ENCODE results near the gene AP1G1. TPM values are rescaled to one million over a fixed set of nuclear protein-coding genes. Genes with fewer than 3 reads are reported as not detected.

AP1G1 gene
- total RNA-seq, 4 donors from 2014 or later: 77.1 to 153 (median 86.3) TPM

DNA sequence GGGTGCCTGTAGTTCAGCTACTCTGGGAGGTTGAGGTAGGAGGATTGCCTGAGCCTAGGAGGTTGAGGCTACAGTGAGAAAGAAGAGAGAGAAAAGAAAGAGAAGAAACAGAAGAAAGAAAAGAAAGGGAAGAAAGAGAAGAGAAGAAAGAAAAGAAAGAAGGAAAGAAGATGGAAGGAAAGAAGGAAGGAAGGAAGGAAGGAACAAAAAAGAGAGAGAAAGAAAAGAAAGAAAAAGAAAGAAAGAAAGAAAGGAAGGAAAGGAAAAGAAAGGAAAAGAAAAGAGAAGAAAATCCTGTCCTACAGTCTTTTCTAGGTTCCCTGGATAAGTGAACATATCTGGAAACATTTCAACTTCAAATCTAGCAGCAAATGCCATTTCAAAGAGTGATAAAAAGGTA lies 54.5 kb downstream of the AP1G1 start:
- peaks cover 83% of the 10 kb centered on the region for H3K36me3 ChIP-seq
- DNase-seq (ENCODE audit: low spot score in 2 of 2): no peak
- no peaks in the 10 kb centered on the region for H3K27me3 ChIP-seq
- no peak overlapping the region for H3K4me3 ChIP-seq
- H3K9me3 ChIP-seq: no peaks in the 10 kb centered on the region
- TF ChIP-seq POLR2A (IDR thresholded peaks at IDR 0.05) (no peak), EP300 (IDR thresholded peaks at IDR 0.05) (no peak), POLR2AphosphoS5 (IDR thresholded peaks at IDR 0.05) (no peak)
- TF ChIP-seq, protein P1, sequence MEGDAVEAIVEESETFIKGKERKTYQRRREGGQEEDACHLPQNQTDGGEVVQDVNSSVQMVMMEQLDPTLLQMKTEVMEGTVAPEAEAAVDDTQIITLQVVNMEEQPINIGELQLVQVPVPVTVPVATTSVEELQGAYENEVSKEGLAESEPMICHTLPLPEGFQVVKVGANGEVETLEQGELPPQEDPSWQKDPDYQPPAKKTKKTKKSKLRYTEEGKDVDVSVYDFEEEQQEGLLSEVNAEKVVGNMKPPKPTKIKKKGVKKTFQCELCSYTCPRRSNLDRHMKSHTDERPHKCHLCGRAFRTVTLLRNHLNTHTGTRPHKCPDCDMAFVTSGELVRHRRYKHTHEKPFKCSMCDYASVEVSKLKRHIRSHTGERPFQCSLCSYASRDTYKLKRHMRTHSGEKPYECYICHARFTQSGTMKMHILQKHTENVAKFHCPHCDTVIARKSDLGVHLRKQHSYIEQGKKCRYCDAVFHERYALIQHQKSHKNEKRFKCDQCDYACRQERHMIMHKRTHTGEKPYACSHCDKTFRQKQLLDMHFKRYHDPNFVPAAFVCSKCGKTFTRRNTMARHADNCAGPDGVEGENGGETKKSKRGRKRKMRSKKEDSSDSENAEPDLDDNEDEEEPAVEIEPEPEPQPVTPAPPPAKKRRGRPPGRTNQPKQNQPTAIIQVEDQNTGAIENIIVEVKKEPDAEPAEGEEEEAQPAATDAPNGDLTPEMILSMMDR (IDR thresholded peaks at IDR 0.05): no peak
- H3K27ac ChIP-seq: no peak overlapping the region
- H3K4me1 ChIP-seq: no peaks in the 10 kb centered on the region

DNA sequence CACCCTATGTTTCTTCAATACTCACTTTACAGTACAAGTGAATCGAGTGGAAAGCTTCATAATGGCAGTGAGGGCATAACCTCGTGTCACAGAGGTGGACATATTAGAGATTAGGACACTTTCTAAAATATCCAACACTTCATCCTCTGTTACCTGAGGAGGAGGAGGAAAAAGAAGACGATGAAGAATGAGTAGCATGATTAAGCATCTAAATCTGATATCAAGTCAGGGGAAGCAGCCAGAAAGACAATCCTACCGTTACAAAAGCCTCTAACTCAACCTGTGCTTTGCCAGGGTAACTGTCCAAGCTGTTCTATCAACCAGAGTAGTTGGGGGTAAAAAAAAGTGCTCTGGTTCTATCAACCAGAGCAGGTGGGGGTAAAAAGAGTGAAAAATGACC lies 60.4 kb downstream of the AP1G1 start:
- no peaks in the 10 kb centered on the region for H3K4me1 ChIP-seq
- peaks cover 80% of the 10 kb centered on the region for H3K36me3 ChIP-seq
- H3K4me3 ChIP-seq: no peak overlapping the region
- H3K9me3 ChIP-seq: no peaks in the 10 kb centered on the region
- no peak for DNase-seq (ENCODE audit: low spot score in 2 of 2)
- TF ChIP-seq POLR2AphosphoS5 (IDR thresholded peaks at IDR 0.05) (no peak), EP300 (IDR thresholded peaks at IDR 0.05) (no peak)
- no peaks in the 10 kb centered on the region for H3K27me3 ChIP-seq
- no peak overlapping the region for H3K27ac ChIP-seq
- 86% methylated on average over 4 of the region's 4 CpGs for WGBS

DNA sequence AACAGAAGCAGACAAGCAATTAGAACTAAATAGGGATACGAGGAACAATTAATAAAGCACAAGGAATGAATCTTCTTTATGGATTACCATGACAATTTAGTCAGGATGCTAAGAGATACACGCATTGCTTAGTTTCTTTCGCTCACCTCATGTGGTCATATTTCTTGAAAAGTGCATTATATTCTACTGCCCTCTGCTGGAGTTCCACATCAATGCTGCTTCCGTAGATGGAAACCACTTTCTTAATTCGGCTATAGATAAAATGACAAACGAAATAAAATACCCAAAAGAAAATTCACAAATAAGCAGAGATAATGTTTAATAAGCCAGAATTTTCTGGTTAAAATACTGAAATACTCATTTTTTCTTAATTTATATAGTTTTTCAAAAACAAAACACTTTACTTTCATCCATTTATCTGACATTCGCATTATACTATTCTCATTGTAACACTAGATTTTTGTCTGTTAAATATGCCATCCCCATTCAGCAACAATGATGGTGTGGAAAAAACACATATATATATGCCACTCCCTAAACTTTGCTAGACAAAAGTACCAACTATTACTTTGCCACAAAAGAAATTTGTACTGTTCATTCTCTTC lies 62.1 kb downstream of the AP1G1 start:
- Histone ChIP-seq H3K36me3 (peaks cover 79% of the 10 kb centered on the region), H3K27me3 (no peaks in the 10 kb centered on the region), H3K9me3 (no peaks in the 10 kb centered on the region), H3K4me1 (no peaks in the 10 kb centered on the region), H3K4me3 (no peak overlapping the region), H3K27ac (no peak overlapping the region)
- 57% methylated on average over 7 of the region's 7 CpGs for WGBS
- TF ChIP-seq, protein P1 (IDR thresholded peaks at IDR 0.05): peak in 1 of 2 donors; percentile 59
- TF ChIP-seq POLR2AphosphoS5 (IDR thresholded peaks at IDR 0.05): no peak
- no peak for DNase-seq (ENCODE audit: low spot score in 2 of 2)

DNA sequence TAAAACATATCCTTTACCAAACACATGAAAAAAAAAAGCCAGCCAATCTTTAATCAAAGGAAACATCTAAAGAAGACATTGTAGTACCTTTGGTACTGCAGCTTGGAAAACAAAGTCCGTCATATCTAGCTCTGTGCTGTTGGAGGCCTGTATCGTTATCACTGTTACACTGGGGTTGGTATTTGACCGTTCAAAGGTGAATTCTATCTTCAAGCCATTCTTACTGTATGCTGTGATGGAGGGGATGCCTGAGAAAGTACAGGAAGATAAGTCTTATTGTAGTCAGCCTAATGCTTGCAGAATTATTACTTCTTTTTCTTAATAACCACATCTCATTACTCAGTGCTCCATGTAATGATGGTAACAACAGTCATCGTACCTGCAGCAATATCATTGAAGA lies 69.8 kb downstream of the AP1G1 start:
- 95% methylated on average over 4 of the region's 4 CpGs for WGBS
- no peak overlapping the region for H3K27ac ChIP-seq
- H3K4me1 ChIP-seq: no peaks in the 10 kb centered on the region
- no peak for TF ChIP-seq EP300 (IDR thresholded peaks at IDR 0.05)
- TF ChIP-seq, protein P1 (IDR thresholded peaks at IDR 0.05): no peak
- no peak for DNase-seq (ENCODE audit: low spot score in 2 of 2)
- no peak overlapping the region for H3K4me3 ChIP-seq
- peaks cover 85% of the 10 kb centered on the region for H3K36me3 ChIP-seq
- H3K27me3 ChIP-seq: no peaks in the 10 kb centered on the region
- H3K9me3 ChIP-seq: no peaks in the 10 kb centered on the region

DNA sequence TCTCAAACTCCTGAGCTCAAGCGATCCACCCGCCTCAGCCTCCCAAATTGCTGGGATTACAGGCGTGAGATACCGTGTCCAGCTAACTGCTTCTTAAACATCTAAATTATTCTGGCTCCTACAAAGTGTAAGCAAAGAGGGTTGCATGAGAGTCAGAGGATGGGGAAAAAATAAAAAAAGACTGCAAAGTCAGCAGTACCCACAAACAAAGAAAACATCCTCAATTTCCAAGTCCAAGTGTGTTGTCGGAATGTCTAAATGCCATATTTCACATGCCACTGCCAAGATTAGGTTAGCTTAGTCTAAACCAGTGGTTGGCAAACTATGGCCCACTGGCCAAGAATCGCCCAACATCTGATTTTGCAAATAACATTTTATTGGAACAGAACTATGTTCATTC lies 71.1 kb downstream of the AP1G1 start:
- no peak overlapping the region for H3K4me3 ChIP-seq
- peaks cover 85% of the 10 kb centered on the region for H3K36me3 ChIP-seq
- WGBS: 99% methylated on average over 6 of the region's 6 CpGs

More for the DNA sequence above, 71.1 kb downstream of the AP1G1 start:
- DNase-seq (ENCODE audit: low spot score in 2 of 2): no peak
- H3K4me1 ChIP-seq: no peaks in the 10 kb centered on the region
- no peak overlapping the region for H3K27ac ChIP-seq
- TF ChIP-seq, protein P1 (IDR thresholded peaks at IDR 0.05): no peak
- TF ChIP-seq POLR2AphosphoS5 (IDR thresholded peaks at IDR 0.05) (no peak), POLR2A (IDR thresholded peaks at IDR 0.05) (no peak), EP300 (IDR thresholded peaks at IDR 0.05) (no peak)
- no peaks in the 10 kb centered on the region for H3K9me3 ChIP-seq
- no peaks in the 10 kb centered on the region for H3K27me3 ChIP-seq

Data from suprapubic skin (tissue), 4 donors.